Liver (tissue), 9 donors: Measurements from ENCODE around the gene KDM2A. TPM values are rescaled to one million over a fixed set of nuclear protein-coding genes. Genes with fewer than 3 reads are reported as not detected.

Experiments used
- DNase-seq: peaks from one replicate; pipeline ENCODE4 v3.0.0-alpha.2; 2017; ENCODE audit warnings: low spot score
- H3K27ac ChIP-seq, 2 donors: one replicate each; pipeline ENCODE4 v1.7.0; 2013; ENCODE audit warnings: inconsistent platforms in 2 of 2, low read length in 2 of 2, control low read depth in 1 of 2, low read depth in 1 of 2, mild to moderate bottlenecking in 1 of 2
- H3K27me3 ChIP-seq, 4 donors: one replicate each; pipeline versions ENCODE4 v1.6.1 to v1.7.0; 2013; ENCODE audit warnings: low read length in 3 of 4, inconsistent platforms in 1 of 4, mild to moderate bottlenecking in 1 of 4, moderate library complexity in 1 of 4; ENCODE audit not compliant: control insufficient read depth in 4 of 4, insufficient read depth in 4 of 4
- H3K36me3 ChIP-seq, 4 donors: one replicate each; pipeline versions ENCODE4 v1.6.1 to v1.7.0; 2013; ENCODE audit warnings: low read length in 3 of 4, mild to moderate bottlenecking in 3 of 4, low read depth in 1 of 4, moderate library complexity in 1 of 4; ENCODE audit not compliant: control insufficient read depth in 4 of 4, insufficient read depth in 3 of 4
- H3K4me1 ChIP-seq, 4 donors: one replicate each; pipeline versions ENCODE4 v1.6.1 to v1.7.0; 2013; ENCODE audit warnings: low read length in 3 of 4, mild to moderate bottlenecking in 3 of 4, moderate library complexity in 1 of 4; ENCODE audit not compliant: control insufficient read depth in 4 of 4, insufficient read depth in 4 of 4
- H3K4me3 ChIP-seq, 3 donors: one replicate each; pipeline versions ENCODE4 v1.6.1 to v1.7.0; 2013; ENCODE audit warnings: low read length in 3 of 3, control low read depth in 1 of 3, low read depth in 1 of 3, mild to moderate bottlenecking in 1 of 3
- H3K9ac ChIP-seq, 2 donors: one replicate each; pipeline ENCODE4 v1.7.0; 2013; ENCODE audit warnings: low read length in 2 of 2, mild to moderate bottlenecking in 2 of 2, moderate library complexity in 2 of 2, control low read depth in 1 of 2, low read depth in 1 of 2
- H3K9me3 ChIP-seq, 4 donors: one replicate each; pipeline versions ENCODE4 v1.6.1 to v1.7.0; 2013; ENCODE audit warnings: low read length in 3 of 4; ENCODE audit not compliant: control insufficient read depth in 4 of 4
- CTCF ChIP-seq: fragments of 150-350 bp; IDR thresholded peaks from 2 replicates; pipeline ENCODE4 v1.5.1; 2017; ENCODE audit warnings: improper control_type of control experiment, low read depth, low read length; ENCODE audit not compliant: missing input control
- EGR1 ChIP-seq, 2 donors: IDR thresholded peaks; 2 replicates each; pipeline ENCODE4 v1.6.1; 2016 to 2018; ENCODE audit warnings: antibody characterized with exemption in 2 of 2, low read depth in 2 of 2
- FOXA1 ChIP-seq: IDR thresholded peaks from 2 replicates; pipeline ENCODE4 v1.6.1; 2016; ENCODE audit warnings: antibody characterized with exemption
- FOXA2 ChIP-seq: IDR thresholded peaks from 2 replicates; pipeline ENCODE4 v1.6.1; 2016; ENCODE audit warnings: antibody characterized with exemption
- GABPA ChIP-seq, 2 donors: IDR thresholded peaks in 1 of 2; conservative IDR thresholded peaks in 1 of 2; 2 replicates each; pipeline ENCODE4 v1.6.1; 2016; ENCODE audit warnings: antibody characterized with exemption in 2 of 2, mild to moderate bottlenecking in 1 of 2, moderate library complexity in 1 of 2
- HNF4A ChIP-seq, 2 donors: conservative IDR thresholded peaks; 2 replicates each; pipeline ENCODE4 v1.6.1; 2016; ENCODE audit warnings: antibody characterized with exemption in 2 of 2, mild to moderate bottlenecking in 2 of 2
- HNF4G ChIP-seq: IDR thresholded peaks from 2 replicates; pipeline ENCODE4 v1.6.1; 2016; ENCODE audit warnings: antibody characterized with exemption
- JUND ChIP-seq, 2 donors: IDR thresholded peaks; 2 replicates each; pipeline ENCODE4 v1.6.1; 2016; ENCODE audit warnings: antibody characterized with exemption in 2 of 2
- MAX ChIP-seq: IDR thresholded peaks from 2 replicates; pipeline ENCODE4 v1.6.1; 2016; ENCODE audit warnings: antibody characterized with exemption
- NR2F2 ChIP-seq: IDR thresholded peaks from 2 replicates; pipeline ENCODE4 v1.6.1; 2016; ENCODE audit warnings: antibody characterized with exemption
- RAD21 ChIP-seq, 2 donors: IDR thresholded peaks; 2 replicates each; pipeline ENCODE4 v1.6.1; 2016; ENCODE audit warnings: antibody characterized with exemption in 2 of 2, mild to moderate bottlenecking in 2 of 2
- REST ChIP-seq: IDR thresholded peaks from 2 replicates; pipeline ENCODE4 v1.6.1; 2016; ENCODE audit warnings: antibody characterized with exemption, mild to moderate bottlenecking
- RXRA ChIP-seq, 2 donors: IDR thresholded peaks; 2 replicates each; pipeline ENCODE4 v1.6.1; 2017 to 2018; ENCODE audit warnings: antibody characterized with exemption in 2 of 2, mild to moderate bottlenecking in 1 of 2
- SP1 ChIP-seq: IDR thresholded peaks from 2 replicates; pipeline ENCODE4 v1.6.1; 2018; ENCODE audit warnings: antibody characterized with exemption, mild to moderate bottlenecking
- TAF1 ChIP-seq: conservative IDR thresholded peaks from 2 replicates; pipeline ENCODE4 v1.6.1; 2016; ENCODE audit warnings: antibody characterized with exemption, mild to moderate bottlenecking
- YY1 ChIP-seq: IDR thresholded peaks from 2 replicates; pipeline ENCODE4 v1.6.1; 2016; ENCODE audit warnings: antibody characterized with exemption, mild to moderate bottlenecking
- WGBS: extraction: QIAGEN DNeasy Blood & Tissue Kit; methylation state at CpG from one replicate; pipeline ENCODE4 v1.1.7; 2013; 5-methylcytosine and 5-hydroxymethylcytosine counted together
- polyA plus RNA-seq, 2 donors: library from polyadenylated mRNA; stranded (reverse) in 1 of 2; unstranded in 1 of 2; fragments of 200-250 nt in 1 of 2; fragments of >200 nt in 1 of 2; fragmentation: Nextera tagmentation in 1 of 2; extraction: Ambion mirVana in 1 of 2; gene quantifications; one replicate each; pipeline versions ENCODE4 v1.2.1 to v1.2.3, GENCODE V29; 2013 to 2015
- total RNA-seq, 2 donors: library from RNA; depleted of rRNA; stranded (reverse); fragments of >200 nt; gene quantifications; one replicate each; pipeline ENCODE4 v1.2.3, GENCODE V29; 2014
- TF ChIP-seq, protein P1 (sequence below): IDR thresholded peaks from 2 replicates; pipeline ENCODE4 v1.6.1; 2016; ENCODE audit warnings: antibody characterized with exemption
- TF ChIP-seq, protein P2 (sequence below): IDR thresholded peaks from 2 replicates; pipeline ENCODE4 v1.6.1; 2016; ENCODE audit warnings: antibody characterized with exemption
- donor health status: healthy.
- donor health status: healthy.
- donor health status: healthy.
- donor health status: healthy.
- donor health status: healthy.

The KDM2A gene
- total and polyA plus RNA-seq, 4 donors: 8.3 to 44.9 (median 22.4) TPM

GRCh38 chr11:67240576-67241389 lies 121.7 kb downstream of the KDM2A start:
- peak; percentile 68 for DNase-seq
- under 1% methylated on average over 16 of the region's 16 CpGs for WGBS
- Histone ChIP-seq H3K36me3 (peaks cover 5 to 22% (median 18%) of the 10 kb centered on the region in 4 donors), H3K27me3 (no peaks in the 10 kb centered on the region), H3K9ac (peak overlapping the region; percentile 97 to 100), H3K27ac (peak overlapping the region; percentile 93 to 99), H3K4me1 (peaks cover 0 to 50% (median 35%) of the 10 kb centered on the region in 4 donors), H3K4me3 (peak overlapping the region; percentile 60 to 99 (median 96)), H3K9me3 (no peaks in the 10 kb centered on the region)
- TF ChIP-seq TAF1 (peak; percentile 84), FOXA2 (no peak), HNF4A (conservative IDR thresholded peaks at IDR 0.05) (peak; percentile 79 to 80), RXRA (IDR thresholded peaks at IDR 0.05) (peak; percentile 29 to 54), FOXA1 (peak; percentile 11), SP1 (peak; percentile 70), HNF4G (peak; percentile 57), NR2F2 (no peak), RAD21 (IDR thresholded peaks at IDR 0.05) (peak in 1 of 2 donors; percentile 44), CTCF (no peak), YY1 (peak; percentile 52), GABPA (IDR thresholded peaks at IDR 0.05 in 1 of 2, conservative IDR thresholded peaks at IDR 0.05 in 1 of 2) (peak in 1 of 2 donors; percentile 20), REST (peak; percentile 95), MAX (peak; percentile 53), JUND (IDR thresholded peaks at IDR 0.05) (no peak), EGR1 (IDR thresholded peaks at IDR 0.05; ENCODE audit: low read depth in 2 of 2) (no peak)
- TF ChIP-seq, protein P1, sequence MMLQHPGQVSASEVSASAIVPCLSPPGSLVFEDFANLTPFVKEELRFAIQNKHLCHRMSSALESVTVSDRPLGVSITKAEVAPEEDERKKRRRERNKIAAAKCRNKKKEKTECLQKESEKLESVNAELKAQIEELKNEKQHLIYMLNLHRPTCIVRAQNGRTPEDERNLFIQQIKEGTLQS: no peak
- TF ChIP-seq, protein P2, sequence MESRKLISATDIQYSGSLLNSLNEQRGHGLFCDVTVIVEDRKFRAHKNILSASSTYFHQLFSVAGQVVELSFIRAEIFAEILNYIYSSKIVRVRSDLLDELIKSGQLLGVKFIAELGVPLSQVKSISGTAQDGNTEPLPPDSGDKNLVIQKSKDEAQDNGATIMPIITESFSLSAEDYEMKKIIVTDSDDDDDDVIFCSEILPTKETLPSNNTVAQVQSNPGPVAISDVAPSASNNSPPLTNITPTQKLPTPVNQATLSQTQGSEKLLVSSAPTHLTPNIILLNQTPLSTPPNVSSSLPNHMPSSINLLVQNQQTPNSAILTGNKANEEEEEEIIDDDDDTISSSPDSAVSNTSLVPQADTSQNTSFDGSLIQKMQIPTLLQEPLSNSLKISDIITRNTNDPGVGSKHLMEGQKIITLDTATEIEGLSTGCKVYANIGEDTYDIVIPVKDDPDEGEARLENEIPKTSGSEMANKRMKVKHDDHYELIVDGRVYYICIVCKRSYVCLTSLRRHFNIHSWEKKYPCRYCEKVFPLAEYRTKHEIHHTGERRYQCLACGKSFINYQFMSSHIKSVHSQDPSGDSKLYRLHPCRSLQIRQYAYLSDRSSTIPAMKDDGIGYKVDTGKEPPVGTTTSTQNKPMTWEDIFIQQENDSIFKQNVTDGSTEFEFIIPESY: no peak
